GM19438 (cell line): ENCODE data around the gene CPLX1.
"Not testable (repeated sequence)": the region's sequence is repeated elsewhere in the genome, so short reads cannot be mapped to it uniquely, and the experiment has no call there.

Experiments used
- ATAC-seq: cut with Tn5 transposase; IDR thresholded peaks from one replicate; pipeline ENCODE4 v1.9.1; 2021; ENCODE audit warnings: low read depth; ENCODE audit not compliant: unreplicated experiment

CPLX1 gene

DNA sequence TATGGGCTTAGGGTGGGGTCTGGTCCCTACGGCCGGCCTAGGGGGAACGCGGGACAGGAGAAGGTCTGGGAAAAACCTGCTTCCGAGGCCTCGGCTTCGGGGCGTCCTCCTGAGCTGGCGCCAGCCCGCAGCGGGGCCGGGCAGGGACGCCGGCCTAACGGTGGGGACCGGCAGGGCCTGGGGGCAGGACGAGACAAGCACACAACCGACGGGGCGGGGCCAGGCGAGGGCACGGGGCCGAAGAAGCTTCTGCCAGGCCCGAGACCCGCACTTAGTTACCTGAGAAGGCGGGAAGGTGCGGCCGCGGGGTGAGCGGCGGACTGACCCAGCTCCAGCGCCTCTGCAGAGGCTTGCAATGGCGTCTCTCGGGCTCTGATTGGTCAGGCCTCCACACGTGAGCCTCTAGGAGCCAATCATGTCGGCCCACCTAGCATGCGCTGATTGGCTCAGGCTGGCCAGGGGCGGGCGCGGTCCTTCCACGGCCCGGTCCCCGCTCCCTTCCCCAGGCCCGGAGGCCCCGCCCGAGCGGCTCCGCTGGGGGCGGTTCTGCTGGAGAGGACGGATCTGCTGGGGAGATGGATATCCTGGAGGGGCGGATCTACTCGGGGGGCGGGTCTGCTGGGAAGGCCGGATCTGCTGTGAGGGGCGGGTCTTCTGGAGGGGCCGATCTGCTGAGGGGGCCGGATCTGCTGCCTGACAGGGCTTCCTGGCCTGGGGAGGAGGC lies 44.3 kb downstream of the CPLX1 start:
- peak; percentile 92 for ATAC-seq

DNA sequence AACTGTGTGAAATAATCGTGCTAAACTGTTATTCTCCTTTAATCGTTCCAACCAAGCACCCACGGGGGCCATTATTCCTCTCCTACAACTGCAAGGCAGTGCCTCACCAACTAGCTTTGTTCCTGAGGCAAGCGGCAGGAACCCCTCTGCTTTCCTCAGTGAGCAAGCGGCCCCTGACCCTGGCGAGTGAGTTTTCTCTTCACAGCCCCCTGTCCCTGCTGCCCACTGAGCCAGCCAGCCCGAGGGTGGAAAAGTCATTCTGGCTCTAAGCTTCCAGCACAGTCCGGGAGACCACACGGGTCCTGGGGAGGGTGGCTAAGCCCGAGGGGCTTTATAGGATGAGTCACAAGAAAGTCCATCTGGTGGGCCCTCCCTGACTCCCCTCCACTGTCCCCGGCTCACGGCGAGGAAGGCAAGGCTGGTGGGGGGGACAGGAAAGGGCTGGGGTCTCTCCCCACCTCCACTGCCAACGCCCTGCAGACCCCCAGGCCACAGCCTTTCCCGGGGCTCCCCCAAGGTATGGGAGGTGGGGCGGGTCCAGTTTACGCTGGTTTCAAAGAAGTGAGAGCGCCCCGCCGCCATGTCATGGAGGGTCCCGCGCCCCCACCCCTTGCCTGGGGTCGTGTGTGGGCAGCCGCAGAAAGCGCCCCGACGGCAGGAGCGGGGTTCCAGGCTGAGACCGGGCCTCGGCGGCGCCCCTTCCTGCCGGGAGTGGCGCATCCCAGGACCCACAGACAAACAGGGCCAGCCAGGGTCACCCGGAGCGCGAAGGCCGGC lies 45.0 kb downstream of the CPLX1 start:
- ATAC-seq, result peak; percentile 3

DNA sequence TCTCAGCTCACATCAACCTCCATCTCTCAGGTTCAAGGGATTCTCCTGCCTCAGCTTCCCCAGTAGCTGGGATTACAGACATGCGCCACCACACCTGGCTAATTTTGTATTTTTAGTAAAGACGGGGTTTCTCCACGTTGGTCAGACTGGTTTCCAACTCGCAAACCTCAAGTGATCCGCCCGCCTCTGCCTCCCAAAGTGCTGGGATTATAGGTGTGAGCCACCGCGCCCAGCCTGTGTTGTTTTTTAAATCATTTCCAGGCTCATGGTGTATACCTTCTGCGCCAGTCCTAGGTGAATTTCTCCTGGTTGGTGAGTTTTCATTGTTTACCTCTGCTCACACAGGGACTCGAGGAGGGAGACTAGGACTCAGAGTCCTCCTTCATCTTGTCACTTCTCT lies 45.7 kb downstream of the CPLX1 start:
- ATAC-seq, result not testable (repeated sequence)

DNA sequence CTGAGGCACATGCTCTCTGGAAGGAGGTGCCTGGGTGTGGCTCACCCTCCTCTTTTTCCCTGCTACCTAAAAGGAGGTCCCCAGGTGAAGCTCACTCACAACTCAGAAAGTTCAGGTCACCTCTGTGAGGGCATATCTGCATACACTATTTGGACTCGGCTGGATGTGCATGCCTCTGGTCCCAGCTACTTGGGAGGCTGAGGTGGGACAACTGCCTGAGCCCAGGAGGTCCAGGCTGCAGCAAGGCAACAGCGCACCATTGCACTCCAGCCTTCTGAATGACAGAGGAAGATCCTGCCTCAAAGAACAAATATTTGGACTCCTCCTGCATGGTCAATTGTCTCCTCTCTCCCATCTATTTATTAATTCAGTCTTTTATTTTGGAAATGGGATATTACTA lies 46.4 kb downstream of the CPLX1 start:
- ATAC-seq, result no peak

DNA sequence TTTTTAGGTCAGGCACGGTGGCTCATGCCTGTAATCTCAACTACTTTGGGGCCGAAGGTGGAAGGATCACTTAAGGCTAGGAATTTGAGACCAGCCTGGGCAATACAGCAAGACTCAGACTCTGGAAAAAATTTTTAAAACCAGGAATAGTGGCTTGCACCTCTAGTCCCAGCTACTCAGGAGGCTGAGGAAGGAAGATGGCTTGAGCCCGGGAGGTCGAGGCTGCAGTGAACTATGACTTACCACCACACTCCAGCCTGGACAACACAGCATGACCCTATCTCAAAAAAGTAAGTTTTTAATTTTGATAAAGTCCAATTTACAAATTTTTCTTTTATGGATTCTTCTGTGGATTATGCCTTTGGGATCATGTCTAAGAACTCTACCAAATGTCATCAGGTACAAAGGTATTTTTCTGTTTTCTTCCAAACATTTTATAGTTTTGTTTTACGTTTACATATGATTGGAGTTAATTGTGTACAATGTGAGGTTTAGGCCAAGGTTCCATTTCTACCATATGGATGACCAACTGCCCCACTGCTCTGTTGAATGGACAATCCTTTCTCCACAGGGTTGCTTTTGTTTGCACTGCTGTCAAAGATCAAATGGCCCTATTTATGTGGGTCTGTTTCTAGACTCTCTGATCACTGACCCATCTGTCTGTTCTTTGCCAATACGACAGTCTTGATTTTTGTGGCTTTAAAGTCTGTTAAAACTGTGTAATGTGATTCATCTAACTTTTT lies 48.2 kb downstream of the CPLX1 start:
- ATAC-seq, result no peak

DNA sequence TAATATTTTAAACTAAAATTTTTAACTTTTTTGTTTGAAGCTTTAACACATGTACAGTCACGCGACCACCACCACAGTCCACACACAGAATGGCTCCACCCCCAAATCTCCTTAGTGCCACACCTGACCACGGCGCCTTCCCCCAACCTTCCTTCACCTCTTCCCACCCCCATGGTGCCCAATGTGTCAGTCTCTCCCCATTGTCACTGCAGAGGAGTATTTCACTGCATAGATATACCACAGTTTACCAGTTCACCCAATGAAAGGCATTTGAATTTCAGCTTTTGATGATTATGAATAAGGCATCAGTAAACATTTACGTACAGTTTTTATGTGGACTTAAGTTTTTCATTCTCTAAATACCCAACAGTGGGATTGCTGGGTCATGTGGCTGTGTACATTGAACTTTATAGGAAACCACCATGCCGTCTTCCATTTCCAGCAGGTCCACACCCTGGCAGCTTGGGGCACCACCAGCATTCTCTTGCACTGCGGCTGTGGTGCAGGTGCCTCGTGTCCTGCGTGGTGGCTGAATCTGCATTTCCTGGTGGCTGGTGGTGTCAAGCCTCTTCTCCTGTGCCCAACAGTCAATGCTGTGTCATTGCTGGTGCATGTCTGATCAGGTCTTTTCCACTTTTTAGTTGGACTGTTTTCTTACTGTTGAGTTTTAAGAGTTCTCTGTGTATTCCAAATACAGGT lies 49.0 kb downstream of the CPLX1 start:
- no peak for ATAC-seq

DNA sequence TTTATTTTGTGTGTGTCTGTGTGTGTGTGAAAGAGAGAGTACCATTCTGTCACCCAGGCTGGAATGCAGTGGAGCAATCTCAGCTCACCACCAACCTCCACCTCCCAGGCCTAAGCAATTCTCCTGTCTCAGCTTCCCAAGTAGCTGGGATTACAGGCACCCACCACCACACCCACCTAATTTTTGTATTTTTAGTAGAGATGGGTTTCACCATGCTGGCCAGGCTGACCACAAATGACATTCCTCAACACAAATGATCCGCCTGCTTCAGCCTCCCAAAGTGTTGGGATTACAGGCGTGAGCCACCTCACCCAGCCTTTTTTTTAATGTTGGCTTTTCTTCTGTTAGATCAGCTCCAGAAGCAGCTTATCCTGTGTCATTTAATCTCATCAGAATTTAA lies 50.4 kb downstream of the CPLX1 start:
- ATAC-seq, result not testable (repeated sequence)

DNA sequence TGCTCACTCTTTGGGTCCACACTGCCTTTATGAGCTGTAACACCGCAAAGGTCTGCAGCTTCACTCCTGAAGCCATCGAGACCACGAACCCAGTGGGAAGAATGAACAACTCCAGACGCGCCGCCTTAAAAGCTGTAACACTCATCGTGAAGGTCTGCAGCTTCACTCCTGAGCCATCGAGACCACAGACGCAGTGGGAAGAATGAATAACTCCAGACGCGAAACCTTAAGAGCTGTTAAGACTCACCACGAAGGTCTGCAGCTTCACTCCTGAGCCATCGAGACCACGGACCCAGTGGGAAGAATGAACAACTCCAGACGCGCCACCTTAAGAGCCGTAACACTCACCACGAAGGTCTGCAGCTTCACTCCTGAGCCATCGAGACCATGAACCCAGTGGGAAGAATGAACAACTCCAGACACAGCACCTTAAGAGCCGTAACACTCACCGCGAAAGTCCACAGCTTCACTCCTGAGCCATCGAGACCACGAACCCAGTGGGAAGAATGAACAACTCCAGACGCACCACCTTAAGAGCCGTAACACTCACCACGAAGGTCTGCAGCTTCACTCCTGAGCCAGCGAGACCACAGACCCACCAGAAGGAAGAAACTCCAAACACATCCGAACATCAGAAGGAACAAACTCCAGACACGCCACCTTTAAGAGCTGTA lies 51.4 kb downstream of the CPLX1 start:
- not testable (repeated sequence) for ATAC-seq

DNA sequence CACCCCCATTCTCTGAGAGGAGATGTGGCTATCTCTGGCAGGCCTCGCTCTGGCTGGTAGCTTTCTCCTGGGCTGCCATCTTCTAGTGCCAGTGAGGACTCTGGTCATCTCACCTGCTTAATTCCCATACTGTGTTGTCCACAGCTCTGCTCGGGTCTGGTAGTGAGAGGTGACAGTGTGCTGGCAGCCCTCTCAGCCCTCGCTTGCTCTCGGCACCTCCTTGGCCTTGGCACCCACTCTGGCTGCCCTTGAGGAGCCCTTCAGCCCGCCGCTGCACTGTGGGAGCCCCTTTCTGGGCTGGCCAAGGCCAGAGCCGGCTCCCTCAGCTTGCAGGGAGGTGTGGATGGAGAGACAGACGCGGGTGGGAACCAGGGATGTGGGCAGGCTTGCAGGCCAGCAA lies 52.7 kb downstream of the CPLX1 start:
- ATAC-seq, result no peak

DNA sequence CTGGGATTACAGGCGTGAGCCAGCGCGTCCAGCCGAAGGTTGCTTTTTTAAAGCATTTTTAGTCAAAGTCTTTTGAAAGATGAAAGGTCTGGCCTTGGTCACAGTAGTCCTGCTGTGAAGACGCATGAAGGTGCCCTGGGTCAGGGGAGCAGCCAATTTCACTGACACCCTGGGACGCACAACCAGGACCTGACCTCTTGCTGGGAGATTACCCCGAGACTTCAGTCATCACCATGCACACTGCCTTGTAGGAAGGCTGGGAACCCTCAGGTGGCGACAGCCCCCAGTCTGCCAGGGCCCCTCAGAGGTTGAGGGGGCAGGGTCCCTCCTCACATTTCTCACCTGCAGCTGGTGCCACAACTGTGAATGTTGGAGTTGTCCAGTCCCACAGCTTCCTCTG lies 53.2 kb downstream of the CPLX1 start:
- ATAC-seq, result no peak

DNA sequence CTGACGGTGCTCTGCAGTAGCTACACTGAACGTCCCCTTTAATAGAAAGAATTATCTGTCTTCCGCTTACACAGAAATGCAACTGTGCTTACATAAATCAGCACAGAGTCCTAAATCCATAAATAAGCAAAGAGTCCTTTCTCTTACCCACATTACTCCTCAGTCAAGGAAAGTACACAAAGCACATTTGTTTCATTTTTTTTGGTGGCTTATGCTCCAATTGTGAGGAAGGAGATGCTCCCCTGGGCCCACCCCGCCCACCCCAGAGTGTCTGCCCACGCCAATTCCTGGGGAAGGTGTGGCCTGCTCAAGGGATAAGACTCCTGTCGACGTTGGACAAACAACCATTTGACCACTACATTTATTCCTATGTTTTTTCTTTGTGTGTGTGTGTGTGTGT lies 53.8 kb downstream of the CPLX1 start:
- no peak for ATAC-seq

DNA sequence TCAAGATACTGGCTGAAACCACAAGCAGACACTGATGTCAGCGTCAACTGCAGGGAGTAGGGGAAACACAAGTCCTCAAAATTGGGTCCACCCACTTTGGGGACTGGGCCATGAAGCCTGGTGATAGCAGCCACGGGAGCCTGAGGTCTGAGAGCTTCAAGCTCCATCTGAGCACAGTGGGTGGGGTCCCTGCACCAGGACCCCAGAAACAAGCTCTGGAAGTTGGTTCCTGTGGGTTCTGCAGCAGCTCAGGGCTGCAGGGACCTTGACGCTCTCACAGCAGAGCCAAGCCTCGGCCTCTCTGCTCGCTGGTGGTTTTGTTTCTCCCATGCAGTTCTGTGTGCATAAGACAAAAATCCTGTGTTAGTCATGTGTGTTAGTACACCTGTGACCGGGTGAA lies 54.5 kb downstream of the CPLX1 start:
- no peak for ATAC-seq

DNA sequence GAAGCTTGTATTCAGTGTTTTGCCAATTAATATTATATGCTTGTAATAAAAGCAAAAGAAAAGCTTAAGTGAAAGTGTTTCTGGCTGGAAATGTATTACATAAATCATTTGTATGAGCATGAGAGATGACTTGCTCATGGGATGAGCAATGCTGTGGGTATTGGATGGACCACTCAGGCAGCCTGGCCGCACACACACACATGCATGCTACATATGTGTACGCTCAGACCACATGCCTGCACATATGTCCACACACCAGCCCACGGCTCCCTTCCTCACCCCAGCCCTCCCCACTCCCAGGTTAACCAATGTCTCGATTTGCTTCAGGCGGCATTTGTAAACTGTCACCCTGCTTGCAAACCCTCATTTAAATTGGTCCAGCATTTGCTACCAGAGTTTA lies 55.9 kb downstream of the CPLX1 start:
- no peak for ATAC-seq

DNA sequence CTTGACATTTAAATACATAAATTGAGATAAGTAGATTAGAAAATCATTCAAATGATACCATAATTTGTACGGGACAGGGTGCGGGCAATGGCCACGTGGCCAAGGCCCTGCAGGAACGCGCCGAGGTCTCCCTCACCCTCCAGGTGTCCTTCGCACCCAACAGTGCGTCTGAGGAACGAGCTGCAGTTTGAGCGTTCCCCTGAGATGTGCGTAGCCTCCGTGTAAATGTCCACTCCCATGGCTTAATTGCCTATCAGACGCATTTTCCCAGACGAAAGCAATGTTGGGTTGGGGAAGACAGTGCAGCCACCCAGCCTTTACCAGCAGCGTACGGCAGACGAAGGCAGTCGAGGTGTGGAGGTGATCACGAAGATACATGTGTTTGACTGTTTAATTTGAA lies 56.4 kb downstream of the CPLX1 start:
- no peak for ATAC-seq

DNA sequence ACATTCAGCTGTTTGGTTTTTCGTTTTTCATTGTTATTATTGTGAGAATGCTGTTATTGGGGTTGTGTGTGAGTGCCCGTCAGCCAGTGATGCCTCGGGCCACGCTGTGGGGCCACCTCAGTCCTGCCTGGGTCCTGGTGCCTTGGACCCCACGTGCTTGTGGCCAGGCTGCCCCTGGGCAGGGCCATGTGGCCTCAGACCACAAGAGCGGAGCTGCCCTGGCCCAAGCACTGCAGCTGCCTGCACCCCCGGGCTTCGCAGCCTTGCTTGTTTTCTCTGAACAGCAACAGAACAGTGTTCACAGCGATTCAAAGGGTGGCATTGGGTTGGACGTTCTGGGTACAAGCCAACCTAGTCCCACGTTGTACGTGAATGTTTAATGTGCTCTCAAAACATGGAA lies 56.9 kb downstream of the CPLX1 start:
- no peak for ATAC-seq

DNA sequence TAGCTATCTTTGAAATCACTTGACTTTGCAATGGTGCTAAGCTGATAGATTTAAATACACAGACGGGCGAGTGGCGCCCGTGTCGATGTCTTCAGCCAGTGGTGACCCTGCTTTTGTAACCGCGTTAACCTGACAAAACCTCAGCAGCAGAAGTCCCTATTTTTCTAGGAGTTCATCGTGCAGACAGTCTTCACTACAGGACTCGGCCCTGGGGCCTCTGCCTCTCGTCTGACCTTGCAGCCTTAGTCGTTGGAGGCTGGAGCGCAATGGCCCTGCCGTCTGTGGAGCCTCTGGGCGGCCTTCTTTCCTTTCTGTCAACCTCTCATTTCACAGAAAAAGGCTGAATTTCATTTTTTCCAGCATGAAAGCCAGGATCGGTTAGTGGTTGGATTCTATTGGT lies 57.9 kb downstream of the CPLX1 start:
- ATAC-seq, result no peak

DNA sequence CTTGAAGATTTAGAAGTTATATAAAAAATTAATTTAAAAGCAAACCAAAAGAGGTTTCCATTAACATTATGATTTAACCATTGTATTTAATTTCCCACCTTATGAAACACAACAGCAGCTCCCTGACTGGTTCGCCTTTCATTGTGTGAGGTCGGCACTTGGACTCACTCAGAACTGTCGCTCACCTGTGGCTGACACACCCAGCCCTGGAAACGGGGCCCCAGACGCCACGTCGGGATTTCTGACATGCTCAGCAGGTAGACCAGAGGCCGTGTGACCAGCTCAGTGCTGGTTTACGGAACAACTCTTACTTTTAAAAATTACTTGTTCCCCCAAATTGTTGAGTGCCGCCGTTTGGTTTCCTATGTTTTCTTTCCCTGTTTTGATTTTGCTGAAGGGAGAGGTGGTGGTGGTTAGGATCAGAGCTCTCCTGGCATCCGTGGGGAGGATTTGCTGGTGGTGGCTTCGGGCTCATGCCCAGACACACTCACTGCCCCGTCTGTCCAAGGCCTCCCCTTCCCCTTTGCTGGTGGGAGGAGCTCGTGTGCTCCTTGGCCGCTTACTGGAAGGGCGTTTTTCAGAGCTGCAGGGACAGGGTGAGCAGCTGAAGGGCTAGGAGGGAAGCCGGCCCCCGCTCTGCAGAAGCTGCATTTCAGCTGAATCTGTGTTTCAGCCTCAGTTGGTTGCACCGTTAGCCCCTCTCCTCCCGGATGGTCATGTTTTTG lies 59.2 kb downstream of the CPLX1 start:
- ATAC-seq, result no peak

DNA sequence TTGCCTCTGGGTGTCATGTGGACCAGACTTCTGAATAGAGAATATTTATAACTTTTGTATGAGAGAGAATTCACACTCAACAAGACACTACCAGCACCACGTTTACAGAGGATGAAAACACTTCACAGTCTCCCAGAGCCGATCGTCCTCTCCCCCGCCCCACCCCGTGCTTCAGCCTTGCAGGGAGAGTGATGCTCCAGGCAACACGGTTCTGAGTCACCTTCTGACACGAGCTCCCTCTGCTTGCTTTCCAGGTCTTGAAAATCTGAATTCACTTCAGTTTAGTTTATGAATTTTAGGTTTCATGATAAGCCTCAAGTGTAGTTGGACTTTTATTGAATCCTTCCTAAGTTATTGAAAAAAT lies 59.8 kb downstream of the CPLX1 start:
- ATAC-seq, result no peak

DNA sequence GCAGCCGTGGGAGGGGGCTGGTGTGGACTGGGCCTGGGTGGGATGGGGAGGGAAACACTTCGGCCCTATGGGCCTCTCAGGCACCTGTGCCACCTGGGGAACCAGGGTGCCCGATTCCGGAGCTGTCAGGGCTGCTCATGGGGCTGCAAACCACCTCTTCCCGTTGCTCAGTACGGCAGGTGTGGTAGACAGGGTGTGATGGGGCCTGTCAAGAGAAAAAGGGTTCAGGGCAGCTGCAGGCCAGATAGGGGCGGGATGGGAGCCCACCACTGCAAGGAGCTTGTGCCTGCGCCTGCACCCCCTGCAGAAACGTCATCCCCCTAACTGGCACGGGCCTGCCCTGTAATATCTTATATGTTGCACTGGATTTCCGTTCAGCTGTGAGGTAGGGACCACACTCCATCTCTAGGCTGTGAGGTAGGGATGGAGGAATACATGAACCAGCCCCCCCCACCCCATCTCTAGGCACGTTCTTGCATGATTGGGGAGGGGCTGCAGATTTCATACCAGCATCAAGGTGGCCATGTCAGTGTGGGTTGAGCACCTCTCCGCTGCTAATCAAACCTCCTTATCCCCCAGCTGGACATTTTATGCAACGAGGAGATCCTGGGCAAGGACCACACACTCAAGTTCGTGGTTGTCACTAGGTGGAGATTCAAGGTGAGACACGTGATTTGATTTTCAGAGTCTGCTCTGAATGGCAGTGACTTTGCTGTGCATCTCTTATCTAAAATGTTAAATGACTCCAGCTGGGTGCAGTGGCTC lies 61.3 kb downstream of the CPLX1 start:
- ATAC-seq, result no peak
